GM19438 (cell line): Measurements from ENCODE around the gene EEF1AKMT4.

Experiments
- ATAC-seq: cut with Tn5 transposase; IDR thresholded peaks from one replicate; pipeline ENCODE4 v1.9.1; 2021; ENCODE audit warnings: low read depth; ENCODE audit not compliant: unreplicated experiment

The EEF1AKMT4 gene

DNA sequence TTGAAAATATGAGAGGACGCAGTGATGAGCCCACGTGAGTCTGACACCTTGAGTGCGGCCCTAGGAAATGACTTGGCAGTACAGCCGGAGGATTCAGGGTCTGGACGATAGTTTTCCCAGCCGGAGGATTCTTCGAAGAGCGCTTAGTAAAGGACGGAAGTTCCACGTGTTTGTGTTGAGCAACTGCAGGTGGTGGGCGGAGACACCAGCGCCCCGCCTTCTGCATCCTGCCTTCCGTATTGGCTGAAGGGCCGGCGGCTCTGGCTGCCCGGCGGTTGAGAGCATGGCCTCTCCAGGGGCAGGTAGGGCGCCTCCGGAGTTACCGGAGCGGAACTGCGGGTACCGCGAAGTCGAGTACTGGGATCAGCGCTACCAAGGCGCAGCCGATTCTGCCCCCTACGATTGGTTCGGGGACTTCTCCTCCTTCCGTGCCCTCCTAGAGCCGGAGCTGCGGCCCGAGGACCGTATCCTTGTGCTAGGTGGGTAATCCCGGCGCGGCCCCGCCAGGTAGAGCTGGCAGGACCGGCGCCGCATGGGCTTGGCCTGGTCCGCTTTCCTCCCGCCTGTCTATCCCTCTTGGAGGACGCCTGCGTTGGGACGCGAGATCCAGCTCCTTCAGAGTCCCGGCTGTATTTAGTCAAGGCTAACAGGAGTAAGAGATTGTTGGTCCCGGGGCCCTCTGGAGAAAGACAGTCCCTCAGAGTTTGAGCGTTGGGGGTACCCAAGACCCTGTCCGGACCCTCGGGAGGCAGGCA is at the start of gene EEF1AKMT4:
Gene EEF1AKMT4, plus strand, starts transcription at position 261 of the 755 bp plus-strand sequence. Its CDS starts 23 bp downstream, at position 284.
- ATAC-seq = peak; percentile 87

DNA sequence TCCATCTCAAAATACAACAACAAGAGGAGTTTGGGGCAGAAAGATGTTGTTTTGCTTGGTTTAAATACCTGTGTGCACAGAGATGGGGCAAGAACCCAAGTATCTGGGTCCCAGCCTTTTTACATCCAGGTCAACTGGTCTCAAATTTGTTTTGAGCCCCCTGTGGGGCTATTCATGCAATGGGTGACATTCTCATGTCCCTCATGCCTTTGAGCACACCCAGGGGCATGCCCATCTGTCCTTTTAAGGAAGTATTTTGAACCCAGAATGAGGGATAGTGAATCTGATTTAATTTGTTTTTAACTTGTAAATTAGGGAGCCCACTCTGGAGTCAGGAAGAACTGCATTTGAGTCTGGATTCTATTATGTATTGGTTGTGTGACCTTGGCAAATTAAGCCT is 48.6 kb upstream of the EEF1AKMT4 start:
- no peak for ATAC-seq

DNA sequence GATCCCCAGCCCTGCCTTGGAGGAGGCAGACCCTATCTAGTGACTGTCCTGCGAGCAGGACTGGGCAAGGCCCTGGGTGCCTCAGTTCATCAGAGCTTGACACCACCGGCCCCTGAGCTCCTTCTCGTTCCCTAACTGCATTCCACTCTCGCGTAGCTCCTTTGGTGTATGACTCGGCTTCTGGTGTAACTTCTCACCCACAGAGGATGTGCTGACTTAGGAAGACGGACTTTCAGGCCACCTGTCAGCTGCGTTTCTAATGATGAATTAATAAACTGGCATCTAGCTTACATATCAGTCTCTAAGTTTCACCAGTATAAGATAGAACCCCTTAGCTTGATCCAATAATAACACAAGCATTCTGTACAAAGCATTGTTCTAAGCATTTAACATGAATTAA is 45.9 kb upstream of the EEF1AKMT4 start:
- no peak for ATAC-seq

DNA sequence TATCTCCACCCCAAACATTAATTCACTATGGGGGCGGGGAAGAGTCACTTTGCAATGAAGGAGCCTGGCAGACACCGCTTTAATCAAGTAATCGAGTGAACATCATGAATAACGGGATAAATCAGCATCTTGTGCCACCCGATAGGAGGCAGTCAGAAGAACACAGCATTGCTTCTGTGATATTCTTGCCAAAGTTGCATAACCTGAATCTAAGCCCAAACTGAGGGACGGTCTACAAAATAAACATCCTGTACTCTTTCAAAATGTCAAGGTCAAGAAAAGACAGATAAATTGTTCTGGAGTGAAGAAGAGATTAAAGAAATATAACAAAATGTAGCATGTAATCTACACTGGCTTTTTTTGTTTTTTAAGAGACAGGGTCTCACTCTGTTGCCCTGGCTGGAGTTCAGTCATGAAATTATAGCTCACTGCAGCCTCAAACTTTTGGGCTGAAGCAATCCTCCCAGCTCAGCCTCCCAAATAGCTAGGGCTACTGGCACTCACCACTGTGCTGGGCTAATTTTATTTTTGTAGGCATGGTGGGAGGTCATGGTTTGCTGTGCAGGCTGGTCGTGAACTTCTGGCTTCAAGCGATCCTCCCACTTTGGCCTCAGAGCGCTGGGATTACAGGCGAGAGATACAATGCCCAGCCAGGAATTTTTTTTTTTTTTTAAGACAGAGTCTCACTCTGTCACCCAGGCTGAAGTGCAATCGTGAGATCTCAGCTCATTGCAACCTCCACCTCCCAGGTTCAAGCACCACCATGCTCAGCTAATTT is 40.1 kb upstream of the EEF1AKMT4 start:
- ATAC-seq = no peak

DNA sequence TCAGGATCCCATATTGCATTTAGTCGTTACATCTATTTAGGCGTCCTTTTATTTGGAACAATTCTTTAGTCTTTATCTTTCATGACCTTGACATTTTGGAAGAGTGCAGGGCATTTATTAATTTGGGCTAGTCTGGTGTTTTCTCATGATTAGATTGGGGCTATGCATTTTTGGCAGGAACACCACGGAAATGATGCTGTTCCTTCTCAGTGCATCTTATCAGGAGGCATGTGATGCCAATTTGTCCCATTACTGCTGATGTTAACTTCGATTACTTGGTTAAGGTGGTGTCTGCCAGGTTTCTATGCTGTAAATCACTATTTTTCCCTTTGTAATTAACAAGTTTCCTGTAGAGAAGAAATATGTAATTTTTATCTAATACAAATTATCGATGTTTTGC is 38.2 kb upstream of the EEF1AKMT4 start:
- no peak for ATAC-seq

DNA sequence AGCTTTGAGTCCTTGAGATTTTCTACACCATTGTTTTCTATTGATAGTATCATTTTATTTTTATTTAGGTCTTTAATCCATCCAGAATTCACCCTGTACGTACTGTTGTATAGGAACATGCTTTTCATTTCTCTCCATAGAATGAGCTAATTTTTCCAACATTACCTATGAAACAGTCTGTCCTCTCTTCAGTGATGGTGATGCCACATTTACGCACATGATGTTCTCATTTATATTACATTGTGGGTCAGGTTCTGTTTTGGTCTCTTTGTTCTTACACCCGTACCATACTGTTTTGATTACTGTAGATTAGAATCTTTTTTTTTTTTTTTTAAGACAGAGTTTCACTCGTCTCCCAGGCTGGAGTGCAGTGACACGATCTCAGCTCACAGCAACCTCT is 37.8 kb upstream of the EEF1AKMT4 start:
- no peak for ATAC-seq

DNA sequence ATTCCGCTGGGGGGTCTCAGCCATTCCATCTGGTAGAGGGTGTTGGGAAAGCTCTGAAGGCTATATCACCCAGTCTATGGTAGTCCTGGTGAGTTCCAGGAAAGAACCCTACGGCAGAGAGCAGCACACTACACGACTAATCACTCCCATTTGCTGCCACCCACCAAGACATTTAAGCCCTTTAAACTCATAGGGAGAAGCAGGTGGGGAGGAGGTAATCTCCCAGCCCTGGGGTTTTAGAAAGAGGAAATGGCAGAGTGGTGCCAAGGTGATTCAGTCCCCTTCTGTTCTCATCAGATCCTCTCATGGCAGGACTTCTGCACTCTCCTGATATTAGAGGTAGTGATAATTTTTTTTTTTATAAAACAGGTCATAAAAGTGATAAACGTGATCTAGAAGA is 30.7 kb upstream of the EEF1AKMT4 start:
- no peak for ATAC-seq

DNA sequence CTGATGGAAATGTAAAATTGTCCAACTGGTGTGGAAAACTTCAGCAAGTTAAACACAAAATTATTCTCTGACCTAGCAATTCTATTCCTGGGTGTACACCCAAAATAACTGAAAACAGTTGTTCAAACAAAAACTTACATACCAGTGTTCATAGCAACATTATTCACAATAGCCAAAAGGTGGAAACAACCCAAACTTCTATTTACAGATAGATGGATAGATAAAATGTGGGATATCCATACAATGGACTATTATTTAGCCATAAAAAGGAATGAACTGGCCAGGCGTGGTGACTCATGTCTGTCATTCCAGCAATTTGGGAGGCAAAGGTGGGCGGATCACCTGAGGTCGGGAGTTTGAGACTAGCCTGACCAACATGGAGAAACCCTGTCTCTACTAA is 27.0 kb upstream of the EEF1AKMT4 start:
- ATAC-seq = no peak

DNA sequence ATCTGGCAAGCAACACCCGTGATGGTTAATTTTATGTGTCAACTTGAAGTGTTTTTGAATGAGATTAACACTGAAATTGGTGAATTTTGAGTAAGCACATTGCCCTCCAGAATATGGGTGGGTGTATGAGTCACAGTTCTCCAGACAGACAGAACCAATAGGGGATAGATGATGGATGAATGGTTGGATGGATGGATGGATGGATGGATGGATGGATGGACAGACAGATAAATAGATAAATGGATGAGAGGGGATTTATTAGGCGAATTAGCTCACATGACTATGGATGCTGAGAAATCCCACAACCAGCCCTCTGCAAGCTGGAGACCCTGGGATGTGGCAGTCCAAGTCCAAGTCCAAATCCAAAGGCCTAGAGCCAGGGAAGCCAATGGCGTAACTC is 25.5 kb upstream of the EEF1AKMT4 start:
- no peak for ATAC-seq

DNA sequence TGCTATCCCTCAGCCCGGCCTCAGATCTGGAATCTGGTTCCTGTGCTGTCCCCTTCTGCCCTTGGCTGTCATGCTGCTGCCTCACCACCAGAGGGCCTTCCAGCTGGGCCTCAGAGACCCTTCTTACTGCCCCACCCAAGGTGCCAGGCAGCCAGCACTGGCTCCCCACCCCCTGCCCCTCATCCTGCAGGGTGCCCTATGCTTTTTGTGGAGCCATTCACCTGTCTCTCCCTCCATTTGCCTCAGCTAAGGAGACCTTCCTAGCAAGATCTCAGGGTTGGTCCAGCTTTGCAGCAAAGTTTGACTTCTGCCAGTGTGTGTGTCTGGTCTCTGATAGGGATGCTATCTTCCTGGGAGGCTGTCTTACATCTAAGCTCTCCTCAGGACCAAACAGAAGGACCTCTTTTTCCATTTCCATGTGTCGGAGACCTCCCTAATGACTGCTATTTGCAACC is 22.0 kb upstream of the EEF1AKMT4 start:
- ATAC-seq = no peak

DNA sequence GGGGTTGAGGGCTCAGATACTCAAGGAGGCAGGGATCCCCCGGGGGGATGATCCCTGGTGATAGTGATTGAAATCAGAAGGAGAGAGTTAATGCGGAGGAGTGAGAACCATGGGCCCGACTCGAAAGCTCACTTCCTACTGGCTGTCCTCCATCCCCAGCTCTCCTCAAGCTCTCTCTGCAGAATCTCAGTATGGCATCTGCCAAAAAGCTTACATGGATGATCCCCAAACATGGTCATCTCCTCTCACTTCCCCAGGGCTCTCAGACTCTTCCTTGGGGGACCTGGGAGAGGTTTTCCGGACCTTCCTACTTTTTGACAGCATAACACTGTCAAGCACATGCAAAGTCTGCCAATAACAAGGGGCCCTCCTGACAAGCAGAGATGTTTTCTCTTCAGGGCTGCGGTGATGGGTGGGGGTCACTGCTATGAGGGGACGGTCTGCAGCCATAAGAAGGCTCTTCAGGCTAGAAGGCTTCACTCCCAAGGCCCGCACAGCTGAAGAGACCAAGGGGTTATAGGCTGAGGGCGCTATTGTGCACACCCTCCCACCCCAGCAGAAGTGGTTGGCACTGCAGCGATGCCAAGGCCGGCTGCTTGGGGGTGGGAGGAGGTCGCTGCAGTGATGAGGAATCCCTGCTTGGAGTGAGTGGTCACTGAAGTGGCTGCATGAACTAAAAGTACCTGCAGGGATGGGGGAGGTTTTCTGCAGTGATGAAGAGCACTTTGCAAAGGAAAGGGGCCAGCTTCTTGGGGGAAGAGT is 20.9 kb upstream of the EEF1AKMT4 start:
- ATAC-seq = no peak

DNA sequence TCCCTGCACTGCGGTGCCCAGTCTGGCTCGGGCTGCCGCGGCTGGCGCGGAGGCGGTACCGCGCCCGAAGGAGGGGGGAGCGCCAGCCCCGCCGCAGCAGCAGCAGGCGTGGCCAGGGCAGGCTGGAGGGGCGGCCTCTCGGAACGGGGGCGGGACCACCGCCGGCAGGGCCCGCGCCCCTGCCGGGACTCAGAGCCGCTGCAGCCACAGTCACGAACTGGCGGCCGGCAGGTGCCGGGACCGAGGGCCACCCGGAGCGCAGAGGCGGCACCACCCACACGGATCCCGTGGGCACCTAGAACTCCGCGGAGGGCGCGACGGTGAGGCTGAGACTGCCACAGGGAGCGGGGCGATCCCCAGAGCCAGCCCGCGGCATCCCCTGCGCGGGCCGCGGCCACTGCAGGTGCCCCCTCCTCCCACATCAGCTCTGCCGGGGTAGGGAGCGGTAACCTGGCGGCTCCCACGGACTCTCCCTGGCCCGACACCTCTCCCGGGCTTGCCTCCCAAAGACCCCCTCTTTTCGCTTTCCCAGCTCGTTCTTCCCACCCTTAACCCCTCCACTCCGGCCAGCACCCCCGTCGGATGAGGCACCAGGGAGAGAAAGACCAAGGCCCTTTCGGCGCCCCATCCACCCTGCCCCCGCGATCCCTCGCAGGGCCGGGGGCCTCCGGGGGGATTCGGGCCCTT is 19.9 kb upstream of the EEF1AKMT4 start, which contains the start of gene VWA5B2:
Gene VWA5B2, plus strand, starts transcription at position 192 of the 687 bp plus-strand sequence. CDS start 944 bp downstream, outside the sequence.
- peak; percentile 83 for ATAC-seq

DNA sequence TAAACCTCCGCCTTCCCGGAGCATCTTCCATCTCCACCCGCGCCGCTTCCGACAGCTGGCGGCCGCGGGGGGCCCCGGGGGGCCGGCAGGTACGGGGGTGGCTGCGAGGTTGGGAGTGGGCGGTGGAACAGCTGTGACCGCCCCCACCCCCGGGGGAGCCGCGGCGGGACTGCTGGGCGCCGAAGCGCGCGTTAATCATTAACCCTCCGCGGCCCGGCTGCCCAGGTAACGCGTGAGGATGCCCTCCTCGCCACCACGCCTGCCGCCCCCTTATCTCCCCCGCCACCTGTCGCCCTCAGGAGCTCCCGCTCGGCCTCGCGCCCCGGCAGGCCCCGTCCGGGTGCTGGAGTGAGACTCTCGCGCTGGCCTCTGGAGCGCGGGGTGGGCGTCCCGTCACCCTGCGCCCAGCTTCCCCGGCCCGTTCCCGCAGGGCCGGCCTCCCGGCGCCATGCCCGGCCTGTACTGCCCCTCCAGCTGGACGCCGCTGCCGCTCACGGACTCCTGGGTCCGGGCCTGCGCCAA is 19.3 kb upstream of the EEF1AKMT4 start:
- no peak for ATAC-seq

DNA sequence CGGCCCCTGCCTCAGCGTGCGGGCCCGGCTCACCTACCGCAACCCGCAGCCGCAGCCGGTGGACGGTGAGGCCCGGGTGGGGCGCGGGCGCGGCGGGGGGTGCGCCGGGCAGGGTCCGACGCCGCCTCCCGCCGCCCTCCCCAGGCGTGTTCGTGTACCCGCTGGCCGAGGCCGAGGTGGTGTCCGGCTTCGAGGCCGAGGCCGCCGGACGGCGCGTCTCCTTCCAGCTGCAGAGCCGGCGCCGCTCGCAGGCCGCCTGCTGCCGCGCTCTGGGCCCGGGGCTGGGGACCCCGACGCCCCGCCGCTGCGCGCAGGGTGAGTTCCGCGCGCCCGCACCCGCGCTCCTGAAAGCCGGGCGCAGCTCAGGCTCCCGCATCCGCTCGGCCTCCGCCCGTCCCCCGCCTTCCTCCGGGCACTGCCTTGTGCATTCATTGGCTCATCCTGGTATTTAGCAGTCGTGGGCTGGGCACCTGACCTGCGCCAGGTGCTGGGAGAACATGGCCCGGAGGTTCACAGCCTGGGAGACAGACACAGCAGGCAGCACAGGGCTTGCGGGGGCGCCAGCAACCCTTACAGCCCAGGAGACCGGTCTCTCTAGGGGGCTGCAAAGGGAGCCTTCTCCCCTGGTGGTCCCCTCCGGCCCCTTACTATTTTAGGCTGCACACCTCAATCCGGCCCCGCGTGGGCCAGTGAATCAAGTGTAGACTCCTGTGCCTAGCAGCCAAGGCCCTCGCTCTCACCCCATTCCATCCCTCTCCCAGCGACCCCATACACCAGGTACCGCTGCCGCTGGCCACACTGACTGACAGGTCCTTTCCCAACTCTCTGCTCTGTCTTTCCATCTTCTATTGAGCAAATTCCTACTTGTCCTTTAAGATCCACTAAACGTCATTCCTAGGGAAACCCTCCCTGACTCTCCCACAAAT is 18.6 kb upstream of the EEF1AKMT4 start:
- no peak for ATAC-seq

DNA sequence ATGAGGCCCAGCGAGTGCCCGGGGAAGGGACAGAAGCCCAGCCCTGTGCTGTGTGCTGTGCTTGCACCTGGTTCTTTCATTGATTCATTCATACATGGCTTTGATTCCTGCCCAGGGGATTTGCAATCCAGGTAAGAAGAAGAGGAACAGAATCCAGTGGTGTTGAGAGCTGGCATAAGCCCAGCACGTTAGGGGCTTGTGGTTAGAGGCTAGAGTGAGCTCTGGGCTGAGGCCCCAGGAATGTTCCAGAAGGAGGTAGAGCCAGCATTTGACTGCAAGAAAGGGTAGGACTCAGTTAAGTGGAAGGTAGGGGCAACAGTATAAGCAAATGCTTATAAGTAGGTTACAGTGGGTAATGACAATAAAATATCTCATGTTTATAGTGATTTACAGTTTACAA is 17.8 kb upstream of the EEF1AKMT4 start:
- ATAC-seq = no peak

DNA sequence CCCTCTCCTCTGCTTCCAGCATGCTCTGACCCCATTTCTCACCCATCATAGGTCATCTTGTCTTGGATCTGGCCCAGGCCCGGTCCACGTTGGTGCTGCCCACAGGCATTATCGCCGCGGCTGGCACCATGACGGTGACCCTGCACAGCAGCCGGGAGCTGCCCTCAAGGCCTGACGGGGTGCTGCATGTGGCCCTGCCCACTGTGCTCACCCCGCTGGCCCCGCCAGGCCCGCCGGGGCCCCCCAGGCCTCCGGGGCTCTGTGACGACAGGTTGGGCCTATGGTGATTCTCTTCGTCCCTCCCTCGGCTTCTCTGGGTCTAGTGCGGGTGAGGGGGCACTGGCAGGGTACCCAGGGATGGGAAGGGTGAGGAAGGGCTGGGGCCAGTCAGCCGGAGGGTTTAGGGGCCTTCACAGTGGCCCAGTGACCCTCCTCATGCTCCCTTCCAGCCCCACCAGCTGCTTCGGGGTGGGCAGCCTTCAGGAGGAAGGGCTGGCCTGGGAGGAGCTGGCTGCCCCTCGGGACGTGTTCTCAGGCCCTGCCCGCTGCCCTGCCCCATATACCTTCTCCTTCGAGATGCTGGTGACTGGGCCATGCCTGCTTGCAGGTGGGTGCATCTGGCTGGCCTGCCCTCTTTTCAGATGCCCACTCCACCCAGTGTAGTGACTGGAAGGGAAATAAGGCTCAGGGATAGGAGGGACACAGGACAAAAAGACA is 16.2 kb upstream of the EEF1AKMT4 start:
- ATAC-seq = no peak

DNA sequence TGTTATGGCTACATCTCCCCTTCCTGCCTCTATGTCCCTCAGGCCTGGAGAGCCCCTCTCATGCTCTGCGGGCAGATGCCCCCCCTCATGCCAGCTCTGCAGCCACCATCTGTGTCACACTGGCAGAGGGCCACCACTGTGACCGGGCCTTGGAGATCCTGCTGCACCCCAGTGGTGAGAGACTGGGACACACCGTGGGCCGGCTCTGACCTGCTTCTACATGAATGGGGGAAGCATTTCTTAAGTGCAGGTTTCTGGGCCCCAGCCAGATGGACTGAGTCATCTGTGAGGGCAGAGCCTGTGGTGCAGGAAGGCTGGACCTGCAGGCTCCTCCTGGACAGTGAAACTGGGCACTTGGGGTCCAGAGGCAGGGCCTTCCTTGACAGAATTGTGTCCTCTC is 15.2 kb upstream of the EEF1AKMT4 start:
- ATAC-seq = no peak

DNA sequence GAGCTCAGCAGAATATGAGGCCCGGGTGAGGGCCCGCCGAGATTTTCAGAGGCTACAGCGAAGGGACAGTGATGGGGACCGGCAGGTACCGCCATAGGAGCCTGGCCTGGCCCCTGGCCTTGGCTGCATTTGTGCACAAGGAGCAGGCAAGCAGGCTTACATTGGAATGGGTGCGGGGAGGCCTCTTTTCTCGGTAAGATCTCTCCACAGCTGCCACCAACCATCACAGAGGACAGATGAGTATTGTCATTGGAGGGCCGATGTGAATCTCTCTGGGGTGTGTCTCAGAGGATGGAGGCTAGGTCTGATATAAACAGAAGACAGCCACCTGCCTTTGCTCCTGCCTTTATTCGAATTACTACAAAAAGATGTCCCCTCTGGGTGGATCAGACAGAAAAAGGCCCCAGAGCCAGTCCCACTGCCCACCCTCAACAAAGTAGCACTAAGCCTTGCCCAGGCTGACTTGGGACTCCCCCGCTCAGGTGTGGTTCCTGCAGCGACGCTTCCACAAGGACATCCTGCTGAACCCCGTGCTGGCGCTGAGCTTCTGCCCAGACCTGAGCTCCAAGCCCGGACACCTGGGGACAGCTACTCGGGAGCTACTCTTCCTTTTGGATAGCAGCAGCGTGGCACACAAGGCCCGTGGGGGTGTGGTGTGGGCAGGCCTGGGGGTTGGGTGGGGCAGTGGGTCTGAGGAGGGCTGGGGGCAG is 14.6 kb upstream of the EEF1AKMT4 start:
- no peak for ATAC-seq
